Neural cell (in vitro differentiated cells): ENCODE results near the gene FAM200B.

Experiments used
- CTCF ChIP-seq: fragments of 450-650 bp; IDR thresholded peaks from 2 replicates; pipeline ENCODE4 v1.5.1; 2014; ENCODE audit warnings: antibody characterized with exemption, mild to moderate bottlenecking, moderate library complexity; ENCODE audit not compliant: poor library complexity, severe bottlenecking
- EP300 ChIP-seq: fragments of 450-650 bp; conservative IDR thresholded peaks from 2 replicates; pipeline ENCODE4 v1.6.1; 2014; ENCODE audit warnings: antibody characterized with exemption, mild to moderate bottlenecking, moderate library complexity; ENCODE audit not compliant: poor library complexity, severe bottlenecking
- EZH2 ChIP-seq: fragments of 200-600, 300-800 bp; shearing (Covaris generic), sonication (generic); IDR thresholded peaks from 2 replicates; pipeline ENCODE4 v1.6.1; 2014; ENCODE audit warnings: antibody characterized with exemption, low read length, borderline replicate concordance, mild to moderate bottlenecking; ENCODE audit not compliant: insufficient read depth, poor library complexity, severe bottlenecking
- MXI1 ChIP-seq: fragments of 450-650 bp; conservative IDR thresholded peaks from 2 replicates; pipeline ENCODE4 v1.6.1; 2014; ENCODE audit warnings: antibody characterized with exemption, mild to moderate bottlenecking; ENCODE audit not compliant: poor library complexity, severe bottlenecking
- POLR2AphosphoS5 ChIP-seq: IDR thresholded peaks from 2 replicates; pipeline ENCODE4 v1.6.1; 2012
- RAD21 ChIP-seq: fragments of 450-650 bp; conservative IDR thresholded peaks from 2 replicates; pipeline ENCODE4 v1.6.1; 2014; ENCODE audit warnings: antibody characterized with exemption, mild to moderate bottlenecking, moderate library complexity
- REST ChIP-seq: IDR thresholded peaks from 2 replicates; pipeline ENCODE4 v1.6.1; 2012; ENCODE audit warnings: borderline replicate concordance
- TAF1 ChIP-seq: IDR thresholded peaks from 2 replicates; pipeline ENCODE4 v1.6.1; 2012; ENCODE audit warnings: low read depth

- TF ChIP-seq CTCF = no peak
- TF ChIP-seq EZH2 = no peak
- TF ChIP-seq RAD21 = no peak
- TF ChIP-seq EP300 = no peak
- TF ChIP-seq REST = no peak
- TF ChIP-seq TAF1 = no peak
- TF ChIP-seq POLR2AphosphoS5 = no peak
- no peak for TF ChIP-seq MXI1
These were observed 36.2 kb downstream of the FAM200B start for GRCh38 chr4:15717657-15718416.
